GM13976 (cell line): Measurements from ENCODE around the gene TTLL12.

ENCODE experiments used
- DNase-seq: peaks from one replicate; pipeline ENCODE4 v3.0.0; 2012; ENCODE audit warnings: low spot score
- CTCF ChIP-seq: IDR thresholded peaks from 2 replicates; pipeline ENCODE4 v1.5.1; 2012; ENCODE audit warnings: borderline replicate concordance, mild to moderate bottlenecking; ENCODE audit not compliant: insufficient read depth; ENCODE audit errors: extremely low read depth, missing control alignments, control extremely low read depth
- in situ Hi-C: fragments of 300-500 bp; cut with MboI; formaldehyde crosslinking; loops from one replicate; pipeline ENCODE4 v1.12.0; 2022; ENCODE audit warnings: low sequenced_read_pairs, mixed read lengths, inconsistent platforms; ENCODE audit not compliant: unreplicated experiment

The TTLL12 gene

DNA sequence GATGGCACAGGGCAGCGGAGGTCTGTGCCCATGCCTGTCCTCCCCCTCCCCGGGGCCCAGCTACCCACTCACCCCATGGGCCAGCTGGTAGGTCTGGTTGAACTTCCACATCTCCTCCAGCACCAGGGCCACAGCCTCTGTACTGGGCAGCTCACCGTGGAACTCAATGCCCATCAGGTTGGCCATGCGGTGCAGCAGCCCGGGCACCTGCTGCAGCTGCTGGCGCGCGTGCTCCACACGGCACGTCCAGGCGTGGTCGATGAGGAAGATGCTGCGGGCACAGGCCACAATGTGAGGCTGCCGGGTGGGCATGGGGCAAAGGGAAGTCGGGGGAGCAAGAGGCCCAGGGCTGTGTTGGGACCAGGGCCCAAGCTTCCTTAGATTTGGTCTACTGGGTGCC, 6.3 kb downstream of the TTLL12 start:
- in situ Hi-C loops, result no loop called here
- DNase-seq, result no peak
- TF ChIP-seq CTCF, result no peak

- in situ Hi-C loops, result no loop called here
- no peak for DNase-seq
- no peak for TF ChIP-seq CTCF
Measured at GRCh38 chr22:43179911-43180195, 7.1 kb downstream of the TTLL12 start.

- in situ Hi-C loops, result no loop called here
- no peak for DNase-seq
- TF ChIP-seq CTCF, result no peak
Measured at GRCh38 chr22:43179146-43179910, 7.6 kb downstream of the TTLL12 start.

DNA sequence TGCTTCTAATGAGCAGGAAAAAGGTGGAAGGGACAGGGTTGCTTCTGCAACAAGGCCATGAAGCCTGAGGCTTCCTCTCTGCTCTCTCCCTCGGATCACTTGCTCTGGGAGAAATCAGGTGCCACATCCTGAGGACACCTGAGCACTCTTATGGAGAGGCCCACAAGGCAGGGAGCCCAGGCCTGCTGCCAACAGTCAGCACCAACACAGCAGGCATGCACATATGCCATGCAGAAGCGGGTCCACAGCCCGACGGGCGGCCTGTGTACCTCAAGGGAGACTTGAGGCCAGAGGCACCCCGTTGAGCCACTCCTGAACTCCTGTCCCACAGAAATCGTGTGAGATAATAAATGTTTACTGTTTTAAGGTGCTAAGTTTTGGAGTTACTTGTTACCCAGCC, 9.5 kb downstream of the TTLL12 start:
- no peak for TF ChIP-seq CTCF
- no peak for DNase-seq
- in situ Hi-C loops, result no loop called here

GRCh38 chr22:43176090-43176489, 10.8 kb downstream of the TTLL12 start:
- in situ Hi-C loops, result no loop called here
- DNase-seq, result no peak
- no peak for TF ChIP-seq CTCF

DNA sequence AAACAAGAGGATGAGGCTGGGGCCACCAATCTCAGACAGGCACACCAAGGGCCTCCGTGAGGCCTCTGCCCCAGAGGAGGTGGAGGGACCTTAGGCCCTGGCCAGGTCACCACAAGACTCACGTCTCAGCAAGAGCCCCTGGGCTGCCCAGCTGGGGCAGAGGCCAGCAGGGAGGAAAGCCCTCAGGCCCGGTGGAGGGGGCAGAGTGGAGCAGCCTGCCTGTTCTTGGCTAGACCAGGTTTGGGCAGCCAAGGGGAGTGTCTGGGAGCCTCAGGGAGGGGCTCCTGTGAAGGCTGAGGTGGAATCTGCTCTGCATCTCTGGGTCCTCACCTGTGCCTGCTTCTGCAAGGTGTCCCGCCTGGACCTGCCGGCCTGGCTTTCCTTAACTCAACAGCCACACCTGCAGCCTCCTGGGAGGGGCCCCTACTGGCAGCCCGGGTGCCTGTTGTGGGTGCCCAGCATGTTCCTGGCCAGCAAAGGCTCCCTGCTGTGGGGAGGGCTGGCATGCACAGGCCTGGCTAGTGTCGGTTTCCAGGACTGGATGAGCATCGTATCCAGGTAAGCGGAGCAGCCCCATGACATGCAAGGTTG, 11.9 kb downstream of the TTLL12 start:
- in situ Hi-C loops, result no loop called here
- no peak for DNase-seq
- TF ChIP-seq CTCF, result no peak
